H1 (cell line): ENCODE results near the gene ADAMTS13.

Experiments used
- ASH2L ChIP-seq: fragments of 200-600, 300-600 bp; sonication (generic); IDR thresholded peaks from one replicate; pipeline ENCODE4 v1.7.1; 2017; ENCODE audit warnings: low read length
- EP300 ChIP-seq, 2 experiments: IDR thresholded peaks; 1 replicate in 1 of 2; 2 replicates in 1 of 2; pipeline ENCODE4 v1.6.1; 2011 to 2012; ENCODE audit warnings: low read depth in 2 of 2, low read length in 2 of 2, mild to moderate bottlenecking in 2 of 2, borderline replicate concordance in 1 of 2, inconsistent platforms in 1 of 2, moderate library complexity in 1 of 2
- EZH2 ChIP-seq: fragments of 200-600 bp; sonication (generic); IDR thresholded peaks from 2 replicates; pipeline ENCODE4 v1.7.1; 2012; ENCODE audit warnings: low read depth, mild to moderate bottlenecking, moderate library complexity, low read length, inconsistent platforms; ENCODE audit not compliant: severe bottlenecking
- POLR2A ChIP-seq, 2 experiments: IDR thresholded peaks; 1 replicate in 1 of 2; 2 replicates in 1 of 2; pipeline ENCODE4 v1.6.1; 2011; ENCODE audit warnings: low read depth in 2 of 2, low read length in 2 of 2, mild to moderate bottlenecking in 2 of 2; ENCODE audit errors: control extremely low read depth in 1 of 2
- SIN3A ChIP-seq, 2 experiments: IDR thresholded peaks in 1 of 2; conservative IDR thresholded peaks in 1 of 2; 2 replicates each; pipeline ENCODE4 v1.6.1; 2011 to 2012; ENCODE audit warnings: low read length in 2 of 2, improper control_type of control experiment in 1 of 2, low read depth in 1 of 2, mild to moderate bottlenecking in 1 of 2
- YY1 ChIP-seq: IDR thresholded peaks from 2 replicates; pipeline ENCODE4 v1.6.1; 2011; ENCODE audit warnings: low read depth, mild to moderate bottlenecking, low read length
- ZNF274 ChIP-seq: IDR thresholded peaks from 2 replicates; pipeline ENCODE4 v1.7.0; 2012; ENCODE audit warnings: low read length, borderline replicate concordance; ENCODE audit errors: extremely low read depth
- TF ChIP-seq, protein P1 (sequence below), 3 experiments: IDR thresholded peaks; 1 replicate in 2 of 3; 2 replicates in 1 of 3; pipeline versions ENCODE4 v1.5.1 to v1.6.1; 2011; ENCODE audit warnings: low read length in 3 of 3, mild to moderate bottlenecking in 3 of 3, inconsistent platforms in 2 of 3, low read depth in 1 of 3, moderate library complexity in 1 of 3; ENCODE audit not compliant: insufficient read depth in 1 of 3; ENCODE audit errors: control extremely low read depth in 1 of 3
- TF ChIP-seq, protein P2 (sequence below): IDR thresholded peaks from 2 replicates; pipeline ENCODE4 v1.6.1; 2011; ENCODE audit warnings: low read depth, mild to moderate bottlenecking, low read length; ENCODE audit not compliant: insufficient read depth
- TF ChIP-seq, protein P3 (sequence below): IDR thresholded peaks from 2 replicates; pipeline ENCODE4 v1.6.1; 2012; ENCODE audit warnings: low read length, inconsistent platforms
- TF ChIP-seq, protein P4 (sequence below): IDR thresholded peaks from 2 replicates; pipeline ENCODE4 v1.6.1; 2012; ENCODE audit warnings: inconsistent platforms

DNA sequence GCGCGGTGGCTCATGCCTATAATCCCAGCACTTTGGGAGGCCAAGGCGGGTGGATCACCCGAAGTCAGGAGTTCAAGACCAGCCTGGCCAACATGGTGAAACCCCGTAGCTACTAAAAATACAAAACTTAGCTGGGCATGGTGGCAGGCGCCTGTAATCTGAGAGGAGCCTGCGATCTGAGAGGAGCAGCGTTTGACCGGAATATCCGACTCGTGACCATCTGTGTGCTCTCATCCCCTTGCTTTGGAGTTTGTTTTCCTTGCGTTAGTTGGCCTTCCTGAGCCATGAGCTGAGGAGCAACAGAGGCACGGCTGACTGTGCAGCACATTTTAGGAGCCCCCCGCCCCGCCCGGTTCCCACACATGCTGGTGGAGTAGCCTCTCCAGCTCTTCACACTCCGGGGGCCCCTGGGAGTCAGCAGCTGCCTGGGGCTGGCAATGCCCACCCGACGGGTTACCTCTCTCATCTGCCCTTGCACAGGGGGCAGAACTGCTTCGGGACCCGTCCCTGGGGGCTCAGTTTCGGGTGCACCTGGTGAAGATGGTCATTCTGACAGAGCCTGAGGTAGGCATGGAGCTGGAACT, 3.0 kb downstream of the ADAMTS13 start:
- TF ChIP-seq, protein P1, sequence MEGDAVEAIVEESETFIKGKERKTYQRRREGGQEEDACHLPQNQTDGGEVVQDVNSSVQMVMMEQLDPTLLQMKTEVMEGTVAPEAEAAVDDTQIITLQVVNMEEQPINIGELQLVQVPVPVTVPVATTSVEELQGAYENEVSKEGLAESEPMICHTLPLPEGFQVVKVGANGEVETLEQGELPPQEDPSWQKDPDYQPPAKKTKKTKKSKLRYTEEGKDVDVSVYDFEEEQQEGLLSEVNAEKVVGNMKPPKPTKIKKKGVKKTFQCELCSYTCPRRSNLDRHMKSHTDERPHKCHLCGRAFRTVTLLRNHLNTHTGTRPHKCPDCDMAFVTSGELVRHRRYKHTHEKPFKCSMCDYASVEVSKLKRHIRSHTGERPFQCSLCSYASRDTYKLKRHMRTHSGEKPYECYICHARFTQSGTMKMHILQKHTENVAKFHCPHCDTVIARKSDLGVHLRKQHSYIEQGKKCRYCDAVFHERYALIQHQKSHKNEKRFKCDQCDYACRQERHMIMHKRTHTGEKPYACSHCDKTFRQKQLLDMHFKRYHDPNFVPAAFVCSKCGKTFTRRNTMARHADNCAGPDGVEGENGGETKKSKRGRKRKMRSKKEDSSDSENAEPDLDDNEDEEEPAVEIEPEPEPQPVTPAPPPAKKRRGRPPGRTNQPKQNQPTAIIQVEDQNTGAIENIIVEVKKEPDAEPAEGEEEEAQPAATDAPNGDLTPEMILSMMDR (IDR thresholded peaks at IDR 0.05; ENCODE audit: control extremely low read depth in 1 of 3, insufficient read depth in 1 of 3, low read depth in 1 of 3, low read length in 3 of 3) = no peak
- TF ChIP-seq SIN3A (conservative IDR thresholded peaks at IDR 0.05 in 1 of 2, IDR thresholded peaks at IDR 0.05 in 1 of 2; ENCODE audit: low read depth in 1 of 2, low read length in 2 of 2) (no peak), EZH2 (no peak), EP300 (IDR thresholded peaks at IDR 0.05; ENCODE audit: borderline replicate concordance in 1 of 2, low read depth in 2 of 2, low read length in 2 of 2) (no peak), ASH2L (no peak), ZNF274 (no peak), POLR2A (IDR thresholded peaks at IDR 0.05; ENCODE audit: control extremely low read depth in 1 of 2, low read depth in 2 of 2, low read length in 2 of 2) (no peak), YY1 (no peak)
- TF ChIP-seq, protein P2, sequence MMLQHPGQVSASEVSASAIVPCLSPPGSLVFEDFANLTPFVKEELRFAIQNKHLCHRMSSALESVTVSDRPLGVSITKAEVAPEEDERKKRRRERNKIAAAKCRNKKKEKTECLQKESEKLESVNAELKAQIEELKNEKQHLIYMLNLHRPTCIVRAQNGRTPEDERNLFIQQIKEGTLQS = no peak
- TF ChIP-seq, protein P3, sequence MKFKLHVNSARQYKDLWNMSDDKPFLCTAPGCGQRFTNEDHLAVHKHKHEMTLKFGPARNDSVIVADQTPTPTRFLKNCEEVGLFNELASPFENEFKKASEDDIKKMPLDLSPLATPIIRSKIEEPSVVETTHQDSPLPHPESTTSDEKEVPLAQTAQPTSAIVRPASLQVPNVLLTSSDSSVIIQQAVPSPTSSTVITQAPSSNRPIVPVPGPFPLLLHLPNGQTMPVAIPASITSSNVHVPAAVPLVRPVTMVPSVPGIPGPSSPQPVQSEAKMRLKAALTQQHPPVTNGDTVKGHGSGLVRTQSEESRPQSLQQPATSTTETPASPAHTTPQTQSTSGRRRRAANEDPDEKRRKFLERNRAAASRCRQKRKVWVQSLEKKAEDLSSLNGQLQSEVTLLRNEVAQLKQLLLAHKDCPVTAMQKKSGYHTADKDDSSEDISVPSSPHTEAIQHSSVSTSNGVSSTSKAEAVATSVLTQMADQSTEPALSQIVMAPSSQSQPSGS = no peak
- TF ChIP-seq, protein P4, sequence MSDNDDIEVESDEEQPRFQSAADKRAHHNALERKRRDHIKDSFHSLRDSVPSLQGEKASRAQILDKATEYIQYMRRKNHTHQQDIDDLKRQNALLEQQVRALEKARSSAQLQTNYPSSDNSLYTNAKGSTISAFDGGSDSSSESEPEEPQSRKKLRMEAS = no peak
